ENCODE results near the gene PLB1.

The PLB1 gene

GRCh38 chr2:28643327-28643726 lies 147.5 kb downstream of the PLB1 start:
- H3K4me3 ChIP-seq (ENCODE audit: low read length): no peak overlapping the region
- no peaks in the 10 kb centered on the region for H3K27me3 ChIP-seq (ENCODE audit: control insufficient read depth, insufficient read depth, low read length)
- no peak overlapping the region for H3K9ac ChIP-seq (ENCODE audit: low read length)
- H3K9me3 ChIP-seq (ENCODE audit: control insufficient read depth, low read length): no peaks in the 10 kb centered on the region
- H3K36me3 ChIP-seq (ENCODE audit: control insufficient read depth, insufficient read depth, low read length): no peaks in the 10 kb centered on the region
- peaks cover 42% of the 10 kb centered on the region for H3K4me1 ChIP-seq (ENCODE audit: control insufficient read depth, insufficient read depth, low read length)

- no peak overlapping the region for H3K9ac ChIP-seq (ENCODE audit: low read length)
- no peaks in the 10 kb centered on the region for H3K36me3 ChIP-seq (ENCODE audit: control insufficient read depth, insufficient read depth, low read length)
Measured at GRCh38 chr2:28643911-28644334, 148.1 kb downstream of the PLB1 start.

DNA sequence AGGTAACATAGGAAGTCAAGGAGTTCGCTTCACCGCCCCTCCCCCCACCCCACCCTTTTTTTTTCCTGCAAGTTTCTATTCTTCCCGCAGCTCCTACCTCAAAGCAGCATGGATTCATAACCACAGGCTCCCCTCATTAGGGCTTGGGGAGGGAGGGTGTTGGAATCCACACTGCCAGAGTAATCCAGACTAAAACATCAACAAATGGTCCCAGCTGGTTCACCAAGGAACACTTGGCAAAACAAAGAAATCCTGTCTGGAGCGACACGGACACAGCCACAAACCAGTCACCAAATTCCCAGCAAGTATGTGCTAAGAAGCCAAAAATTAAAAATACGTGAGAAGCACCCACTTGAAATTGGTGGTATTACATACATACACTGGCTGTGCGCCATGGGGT lies 148.9 kb downstream of the PLB1 start:
- Histone ChIP-seq H3K27me3 (ENCODE audit: control insufficient read depth, insufficient read depth, low read length) (no peaks in the 10 kb centered on the region), H3K4me3 (ENCODE audit: low read length) (no peak overlapping the region), H3K9ac (ENCODE audit: low read length) (no peak overlapping the region), H3K4me1 (ENCODE audit: control insufficient read depth, insufficient read depth, low read length) (peaks cover 42% of the 10 kb centered on the region), H3K9me3 (ENCODE audit: control insufficient read depth, low read length) (no peaks in the 10 kb centered on the region), H3K36me3 (ENCODE audit: control insufficient read depth, insufficient read depth, low read length) (no peaks in the 10 kb centered on the region)

More at GRCh38 chr2:28643911-28644334, 148.1 kb downstream of the PLB1 start:
- no peaks in the 10 kb centered on the region for H3K9me3 ChIP-seq (ENCODE audit: control insufficient read depth, low read length)
- H3K4me1 ChIP-seq (ENCODE audit: control insufficient read depth, insufficient read depth, low read length): peaks cover 42% of the 10 kb centered on the region
- H3K4me3 ChIP-seq (ENCODE audit: low read length): no peak overlapping the region
- no peaks in the 10 kb centered on the region for H3K27me3 ChIP-seq (ENCODE audit: control insufficient read depth, insufficient read depth, low read length)

DNA sequence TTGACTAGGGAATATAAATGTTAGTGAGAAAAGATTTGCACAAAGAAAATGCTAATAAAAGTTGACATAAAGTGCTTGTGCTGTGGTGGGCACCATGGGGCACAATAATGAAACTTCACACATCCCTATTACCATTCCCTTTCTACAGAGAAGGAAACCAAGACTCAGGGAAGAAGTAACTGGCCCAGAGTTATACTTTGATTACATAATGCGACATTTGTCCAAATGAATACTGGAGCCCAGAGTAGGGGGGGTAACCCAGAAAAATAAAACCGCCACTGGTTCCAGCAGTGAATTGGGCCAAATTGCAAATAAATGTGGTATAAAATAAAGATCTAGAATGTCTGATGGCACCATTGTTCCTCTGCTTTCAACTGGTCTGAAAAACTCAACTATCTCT lies 149.7 kb downstream of the PLB1 start:
- H3K27me3 ChIP-seq (ENCODE audit: control insufficient read depth, insufficient read depth, low read length): no peaks in the 10 kb centered on the region
- H3K4me3 ChIP-seq (ENCODE audit: low read length): no peak overlapping the region
- H3K4me1 ChIP-seq (ENCODE audit: control insufficient read depth, insufficient read depth, low read length): peaks cover 39% of the 10 kb centered on the region
- no peaks in the 10 kb centered on the region for H3K36me3 ChIP-seq (ENCODE audit: control insufficient read depth, insufficient read depth, low read length)
- H3K9ac ChIP-seq (ENCODE audit: low read length): no peak overlapping the region
- no peaks in the 10 kb centered on the region for H3K9me3 ChIP-seq (ENCODE audit: control insufficient read depth, low read length)

DNA sequence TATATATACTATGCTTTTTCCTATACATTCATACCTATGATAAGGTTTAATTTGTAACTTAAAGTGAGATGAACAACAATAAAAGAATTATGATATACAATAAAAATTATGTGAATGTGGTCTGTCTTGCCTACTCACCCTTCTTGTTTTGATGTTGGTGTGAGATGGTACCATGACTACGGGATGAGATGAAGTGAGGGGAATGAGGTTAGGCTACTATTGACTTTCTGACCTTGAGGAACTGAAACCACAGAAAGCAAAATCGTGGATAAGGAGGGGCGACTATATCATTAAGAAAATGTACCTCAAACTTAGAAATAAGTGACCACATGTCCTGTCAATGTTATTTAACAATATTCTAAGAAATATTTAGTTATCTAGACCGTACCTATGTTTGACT lies 151.8 kb downstream of the PLB1 start:
- Histone ChIP-seq H3K4me1 (ENCODE audit: control insufficient read depth, insufficient read depth, low read length) (peaks cover 46% of the 10 kb centered on the region), H3K9ac (ENCODE audit: low read length) (no peak overlapping the region), H3K27me3 (ENCODE audit: control insufficient read depth, insufficient read depth, low read length) (no peaks in the 10 kb centered on the region), H3K9me3 (ENCODE audit: control insufficient read depth, low read length) (no peaks in the 10 kb centered on the region), H3K4me3 (ENCODE audit: low read length) (no peak overlapping the region), H3K36me3 (ENCODE audit: control insufficient read depth, insufficient read depth, low read length) (no peaks in the 10 kb centered on the region)

- no peak overlapping the region for H3K4me3 ChIP-seq (ENCODE audit: low read length)
- peaks cover 46% of the 10 kb centered on the region for H3K4me1 ChIP-seq (ENCODE audit: control insufficient read depth, insufficient read depth, low read length)
- no peaks in the 10 kb centered on the region for H3K27me3 ChIP-seq (ENCODE audit: control insufficient read depth, insufficient read depth, low read length)
- H3K36me3 ChIP-seq (ENCODE audit: control insufficient read depth, insufficient read depth, low read length): no peaks in the 10 kb centered on the region
- no peaks in the 10 kb centered on the region for H3K9me3 ChIP-seq (ENCODE audit: control insufficient read depth, low read length)
- H3K9ac ChIP-seq (ENCODE audit: low read length): peak overlapping the region; percentile 28
Measured at GRCh38 chr2:28648147-28648546, 152.3 kb downstream of the PLB1 start.

DNA sequence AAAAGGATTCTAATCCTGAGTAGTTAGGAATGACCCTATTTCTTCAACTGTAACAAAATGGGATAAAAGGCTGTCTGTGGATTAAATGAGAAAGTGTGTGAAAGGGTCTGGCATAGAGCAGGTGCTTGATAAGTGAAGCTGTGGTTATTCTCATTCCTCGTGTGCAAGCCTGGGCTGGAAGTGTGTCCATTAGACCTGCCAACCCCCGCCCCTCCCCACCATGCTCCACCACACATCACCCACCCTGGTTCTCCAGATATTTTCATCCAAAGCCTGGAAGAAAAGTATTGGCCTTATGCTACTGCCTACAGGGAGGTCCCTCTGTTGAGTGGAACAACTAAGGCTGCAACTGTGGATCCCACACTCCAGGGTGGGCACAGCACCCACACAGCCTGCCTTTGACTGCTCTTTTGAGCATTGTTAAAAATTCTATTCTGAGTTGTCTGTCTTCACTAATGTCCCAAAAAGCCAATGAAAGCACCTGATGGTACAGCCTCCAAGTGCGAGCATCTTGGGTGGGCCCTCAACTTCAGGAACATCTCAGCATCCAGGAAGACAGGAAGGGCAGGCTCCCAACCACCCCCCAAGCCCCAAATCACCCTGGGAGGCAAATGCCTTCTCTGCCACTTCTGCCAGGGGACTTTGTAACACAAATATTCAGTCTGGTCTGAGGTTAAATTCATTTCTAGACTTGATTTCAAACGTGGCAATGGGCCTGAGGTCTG lies 153.0 kb downstream of the PLB1 start:
- Histone ChIP-seq H3K27me3 (ENCODE audit: control insufficient read depth, insufficient read depth, low read length) (no peaks in the 10 kb centered on the region), H3K4me3 (ENCODE audit: low read length) (no peak overlapping the region), H3K9me3 (ENCODE audit: control insufficient read depth, low read length) (no peaks in the 10 kb centered on the region), H3K36me3 (ENCODE audit: control insufficient read depth, insufficient read depth, low read length) (no peaks in the 10 kb centered on the region), H3K9ac (ENCODE audit: low read length) (no peak overlapping the region), H3K4me1 (ENCODE audit: control insufficient read depth, insufficient read depth, low read length) (peaks cover 39% of the 10 kb centered on the region)

DNA sequence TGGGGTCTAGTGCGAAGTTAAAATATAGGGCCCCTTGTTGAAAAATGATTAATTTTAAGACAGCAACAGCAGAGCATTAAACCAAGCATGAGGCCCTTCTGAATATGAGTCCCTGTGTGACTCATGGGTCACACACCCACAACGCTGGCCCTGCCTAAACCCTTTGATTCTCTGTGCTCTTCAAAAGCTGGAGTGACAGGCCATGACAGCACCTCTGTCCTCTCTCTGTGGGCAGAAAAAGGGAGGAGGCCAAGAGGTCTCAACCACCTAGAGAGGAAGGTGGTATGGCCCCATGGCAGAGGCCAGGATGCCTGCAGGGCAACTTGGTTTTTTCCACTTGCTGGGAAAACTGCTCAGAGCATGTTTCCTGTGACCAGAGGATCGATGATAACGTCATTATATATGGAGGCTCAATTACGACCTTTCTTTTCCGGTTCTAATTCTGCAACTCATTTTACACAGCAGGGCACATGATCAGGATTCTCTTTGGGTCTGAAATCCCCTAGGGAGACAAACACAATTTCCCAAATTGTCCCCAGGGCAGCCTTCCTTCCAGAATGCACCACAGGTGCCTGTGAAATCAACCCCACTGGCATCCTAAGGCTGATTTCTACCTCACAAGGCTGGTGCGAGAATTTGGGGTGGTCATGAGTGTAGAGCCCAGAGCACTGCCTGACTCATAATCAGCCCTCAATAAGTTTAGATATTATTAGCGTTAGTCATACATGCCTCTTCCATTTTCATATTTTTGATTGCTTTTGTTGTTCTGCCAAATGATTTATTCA lies 153.8 kb downstream of the PLB1 start:
- no peak overlapping the region for H3K9ac ChIP-seq (ENCODE audit: low read length)
- H3K4me3 ChIP-seq (ENCODE audit: low read length): no peak overlapping the region
- H3K27me3 ChIP-seq (ENCODE audit: control insufficient read depth, insufficient read depth, low read length): no peaks in the 10 kb centered on the region
- H3K9me3 ChIP-seq (ENCODE audit: control insufficient read depth, low read length): no peaks in the 10 kb centered on the region
- H3K36me3 ChIP-seq (ENCODE audit: control insufficient read depth, insufficient read depth, low read length): no peaks in the 10 kb centered on the region
- H3K4me1 ChIP-seq (ENCODE audit: control insufficient read depth, insufficient read depth, low read length): peaks cover 38% of the 10 kb centered on the region

- Histone ChIP-seq H3K4me1 (ENCODE audit: control insufficient read depth, insufficient read depth, low read length) (peaks cover 44% of the 10 kb centered on the region), H3K4me3 (ENCODE audit: low read length) (no peak overlapping the region), H3K9me3 (ENCODE audit: control insufficient read depth, low read length) (no peaks in the 10 kb centered on the region)
Measured at GRCh38 chr2:28650266-28650584, 154.4 kb downstream of the PLB1 start.

DNA sequence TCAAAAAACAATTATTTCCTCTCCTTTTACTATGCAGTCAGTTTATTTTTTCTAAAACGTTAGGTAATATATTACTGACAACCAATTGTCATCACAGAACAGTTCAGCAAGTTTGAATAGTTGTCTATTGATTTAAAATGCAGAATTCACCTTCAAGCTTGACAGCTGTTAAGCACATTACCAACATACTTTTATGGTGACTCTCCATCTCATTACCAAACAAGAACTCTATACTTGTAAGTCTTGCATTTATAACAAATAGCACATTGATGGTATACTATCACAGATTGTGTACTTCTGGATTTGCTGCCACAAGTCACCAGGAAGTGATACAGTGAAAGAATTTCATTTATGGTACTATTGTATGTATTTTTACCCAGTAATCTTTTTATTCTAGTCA lies 156.4 kb downstream of the PLB1 start:
- H3K36me3 ChIP-seq (ENCODE audit: control insufficient read depth, insufficient read depth, low read length): no peaks in the 10 kb centered on the region
- peaks cover 58% of the 10 kb centered on the region for H3K4me1 ChIP-seq (ENCODE audit: control insufficient read depth, insufficient read depth, low read length)
- no peak overlapping the region for H3K4me3 ChIP-seq (ENCODE audit: low read length)
- H3K27me3 ChIP-seq (ENCODE audit: control insufficient read depth, insufficient read depth, low read length): no peaks in the 10 kb centered on the region
- H3K9me3 ChIP-seq (ENCODE audit: control insufficient read depth, low read length): no peaks in the 10 kb centered on the region
- H3K9ac ChIP-seq (ENCODE audit: low read length): no peak overlapping the region

More at GRCh38 chr2:28650266-28650584, 154.4 kb downstream of the PLB1 start:
- Histone ChIP-seq H3K36me3 (ENCODE audit: control insufficient read depth, insufficient read depth, low read length) (no peaks in the 10 kb centered on the region), H3K27me3 (ENCODE audit: control insufficient read depth, insufficient read depth, low read length) (no peaks in the 10 kb centered on the region), H3K9ac (ENCODE audit: low read length) (no peak overlapping the region)

- no peak overlapping the region for H3K4me3 ChIP-seq (ENCODE audit: low read length)
- H3K36me3 ChIP-seq (ENCODE audit: control insufficient read depth, insufficient read depth, low read length): no peaks in the 10 kb centered on the region
- H3K9me3 ChIP-seq (ENCODE audit: control insufficient read depth, low read length): no peaks in the 10 kb centered on the region
- no peaks in the 10 kb centered on the region for H3K27me3 ChIP-seq (ENCODE audit: control insufficient read depth, insufficient read depth, low read length)
- peaks cover 65% of the 10 kb centered on the region for H3K4me1 ChIP-seq (ENCODE audit: control insufficient read depth, insufficient read depth, low read length)
- H3K9ac ChIP-seq (ENCODE audit: low read length): no peak overlapping the region
Measured at GRCh38 chr2:28653892-28654662, 158.2 kb downstream of the PLB1 start.

Data from mucosa of stomach (tissue), 1 donor.